Pulmonary artery endothelial cell (primary cell): ENCODE results near the gene SLC35F1. TPM values are rescaled to one million over a fixed set of nuclear protein-coding genes. Genes with fewer than 3 reads are reported as not detected.

Experiments
- DNase-seq: peaks from one replicate; pipeline ENCODE4 v3.0.0-alpha.2; 2011; ENCODE audit warnings: low read depth, low spot score
- total RNA-seq: library from RNA; depleted of rRNA; stranded (reverse); fragments of >200 nt; gene quantifications from 2 replicates; pipeline ENCODE4 v1.2.3, GENCODE V29; 2014

The SLC35F1 gene
- total RNA-seq, 1 donor from 2014 or later: not detected

DNA sequence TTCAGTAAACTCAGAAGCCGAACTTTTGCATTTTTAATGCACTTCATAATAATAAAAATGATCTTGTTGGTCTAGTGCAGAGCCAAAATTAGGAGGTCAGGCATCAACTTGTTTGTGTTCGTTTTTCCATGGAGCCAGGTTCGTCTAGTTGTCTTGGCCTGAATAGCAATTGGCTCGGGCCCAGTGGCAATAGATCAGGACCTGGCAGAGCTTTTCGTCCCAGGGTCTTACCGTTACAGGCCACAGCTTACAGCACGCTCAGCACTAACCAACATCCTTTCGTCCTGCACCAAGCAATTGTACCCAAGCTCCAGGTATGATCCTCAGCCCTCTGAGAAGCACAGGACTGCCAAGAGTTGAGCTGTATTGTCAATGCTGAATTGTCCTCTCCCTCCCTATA, 400.5 kb downstream of the SLC35F1 start:
- DNase-seq: no peak

DNA sequence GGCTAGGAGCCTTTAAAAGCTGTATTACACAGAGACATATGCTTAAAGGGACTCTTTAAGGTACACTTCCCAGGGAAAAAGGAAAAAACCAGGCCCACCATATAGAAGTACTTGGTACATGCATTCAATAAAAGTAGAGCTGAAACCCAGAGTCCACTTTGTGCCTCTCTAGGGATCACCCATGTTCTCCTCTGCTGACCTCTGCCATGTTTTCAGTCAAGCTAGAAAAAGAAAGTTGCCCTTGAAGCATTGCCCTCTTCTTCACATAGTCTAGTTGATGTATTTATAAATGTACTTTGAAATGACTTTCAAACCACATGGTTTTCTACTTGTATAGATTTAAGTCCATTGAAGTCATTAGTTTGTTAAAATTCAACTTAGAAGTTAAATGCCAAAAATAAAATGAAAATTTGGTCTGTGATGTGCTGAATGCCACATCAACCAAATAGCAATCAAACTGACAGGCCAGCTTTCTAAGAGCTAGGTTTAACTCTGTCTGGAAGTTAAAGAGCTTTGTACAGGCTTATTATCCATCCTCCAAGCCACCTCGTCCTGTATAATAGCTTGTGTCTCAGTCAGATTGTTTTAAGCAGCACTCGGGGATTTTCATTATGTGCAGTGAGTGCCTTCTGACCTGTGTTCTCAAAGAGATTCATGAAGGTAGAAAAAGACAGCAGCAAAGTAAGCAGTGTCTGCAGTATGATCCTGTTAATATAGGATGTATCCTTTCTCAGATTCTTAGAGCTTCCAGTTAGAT, 402.5 kb downstream of the SLC35F1 start:
- no peak for DNase-seq

DNA sequence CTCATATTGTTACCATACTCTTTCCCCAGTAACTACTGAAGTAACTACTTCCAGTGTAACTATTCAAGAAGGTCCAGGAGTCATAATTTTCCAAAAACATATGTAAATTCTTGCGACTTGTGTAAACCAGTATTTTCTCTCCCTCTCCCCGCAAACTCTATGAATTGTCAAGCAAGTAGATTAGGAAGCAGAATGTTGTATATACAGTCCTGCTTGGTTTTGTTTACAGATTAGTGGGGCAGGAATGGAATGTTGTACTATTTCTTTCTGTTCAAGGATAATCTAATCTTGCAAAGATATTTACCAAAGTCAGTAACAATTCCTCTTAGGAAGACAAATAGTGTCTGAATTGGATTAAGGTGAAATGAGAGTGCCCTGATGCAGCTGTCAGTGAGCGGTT, 406.1 kb downstream of the SLC35F1 start:
- no peak for DNase-seq

DNA sequence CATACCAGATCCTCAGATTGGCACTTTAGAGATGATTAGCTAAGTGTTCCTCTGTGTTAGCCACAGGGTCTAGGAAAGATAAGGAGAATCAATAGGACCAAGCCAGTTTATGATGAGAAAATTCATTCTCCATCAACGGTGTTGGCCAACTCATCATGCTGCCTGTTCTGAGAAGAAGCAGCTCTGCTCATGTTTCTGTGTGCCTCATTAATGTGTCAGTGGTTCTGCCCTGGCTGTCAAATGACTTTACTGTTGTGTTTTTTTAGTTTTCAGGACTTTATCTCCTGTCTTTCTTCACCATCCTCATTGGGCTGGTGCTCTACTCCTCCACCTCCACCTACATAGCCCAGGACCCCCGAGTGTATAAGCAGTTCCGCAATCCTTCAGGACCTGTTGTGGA, 406.7 kb downstream of the SLC35F1 start:
- DNase-seq: no peak

DNA sequence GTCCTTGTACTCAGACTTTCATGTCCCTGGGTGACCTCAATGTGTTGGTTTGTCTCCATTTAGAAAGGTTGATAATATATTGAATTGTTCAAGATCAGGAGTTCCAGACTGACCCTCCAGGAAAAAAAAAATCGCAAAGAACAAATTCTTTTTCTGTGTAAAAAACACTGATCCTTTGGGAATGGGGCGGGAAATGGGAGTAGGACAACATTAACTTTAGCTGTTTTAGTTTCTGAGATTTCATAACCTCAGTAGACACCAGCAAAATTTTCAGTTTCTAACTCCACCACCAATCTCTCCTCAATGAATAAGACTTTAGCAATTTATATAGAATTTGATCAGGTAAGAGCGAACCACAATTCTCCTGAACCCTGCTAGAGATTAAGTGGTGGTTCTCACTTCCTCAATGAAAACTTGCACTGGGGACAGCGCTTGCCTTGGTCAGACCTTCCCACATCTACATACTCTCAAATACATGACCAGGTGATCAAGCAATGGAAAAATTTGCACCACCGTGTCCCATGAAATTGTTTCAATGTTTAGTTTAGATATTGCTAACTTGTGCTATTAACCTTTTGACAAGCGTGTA, 409.8 kb downstream of the SLC35F1 start:
- no peak for DNase-seq

DNA sequence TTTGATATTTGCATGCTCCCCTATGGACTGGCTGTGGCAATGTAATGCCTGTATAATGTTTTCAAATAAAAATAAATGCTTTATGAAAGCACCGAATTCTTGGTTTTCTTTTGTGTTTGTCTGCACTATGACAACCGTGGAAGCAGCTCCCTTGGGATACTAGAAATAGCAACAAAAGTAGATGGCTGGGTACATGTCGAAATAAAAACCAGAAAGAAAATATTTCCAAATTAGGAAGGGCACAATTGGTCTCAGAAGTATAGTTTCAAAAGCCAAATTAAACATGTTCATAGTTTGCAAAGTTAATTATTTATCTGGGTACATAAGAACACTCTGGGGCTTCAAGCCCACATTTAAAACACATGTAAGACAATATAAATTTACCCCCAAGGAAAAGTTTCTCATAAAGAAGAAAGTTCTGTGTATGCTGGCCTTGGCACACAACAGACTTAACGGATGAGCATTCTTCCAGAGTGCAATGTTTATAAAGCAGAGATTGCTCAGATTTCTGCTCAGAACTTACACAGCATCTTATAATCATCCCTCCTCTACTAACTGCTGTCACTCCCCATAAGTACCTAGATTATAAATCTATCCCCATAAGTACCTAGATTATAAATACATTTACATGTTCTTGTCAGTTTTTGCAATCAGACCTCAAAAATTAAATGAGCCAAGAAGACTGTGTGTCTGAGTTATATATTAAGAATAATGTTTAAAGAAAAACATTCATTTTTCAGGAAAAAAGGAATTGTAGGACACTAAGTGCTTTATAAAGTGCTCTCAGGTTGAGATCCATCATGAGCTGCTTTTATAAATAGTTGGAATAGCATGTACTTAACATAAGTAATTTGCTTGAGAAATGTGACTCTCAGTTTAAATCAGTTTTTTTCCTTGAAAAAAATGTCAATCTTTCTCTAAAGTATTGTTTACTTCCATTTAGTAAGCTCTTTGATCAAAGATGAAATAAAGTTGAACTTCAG, 410.8 kb downstream of the SLC35F1 start:
- DNase-seq: no peak

DNA sequence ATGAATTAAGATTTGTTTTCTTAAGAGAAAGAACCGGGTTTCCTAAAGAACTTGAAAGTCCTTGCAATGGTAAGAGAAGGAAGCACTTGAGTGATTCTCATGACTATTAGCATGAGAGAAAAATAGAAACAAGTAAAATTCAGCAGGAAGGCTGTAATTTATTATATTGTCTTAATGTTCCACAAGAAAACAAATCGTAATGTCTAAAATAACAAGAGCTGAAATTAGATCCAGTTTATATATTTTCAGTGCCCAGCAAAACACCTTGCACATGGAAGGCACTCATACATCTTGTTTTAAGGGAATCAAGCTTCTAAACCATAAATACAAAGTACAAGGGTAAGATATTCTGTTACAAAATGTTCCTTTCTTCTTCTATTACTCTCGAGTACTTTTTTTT, 411.6 kb downstream of the SLC35F1 start:
- DNase-seq: no peak

DNA sequence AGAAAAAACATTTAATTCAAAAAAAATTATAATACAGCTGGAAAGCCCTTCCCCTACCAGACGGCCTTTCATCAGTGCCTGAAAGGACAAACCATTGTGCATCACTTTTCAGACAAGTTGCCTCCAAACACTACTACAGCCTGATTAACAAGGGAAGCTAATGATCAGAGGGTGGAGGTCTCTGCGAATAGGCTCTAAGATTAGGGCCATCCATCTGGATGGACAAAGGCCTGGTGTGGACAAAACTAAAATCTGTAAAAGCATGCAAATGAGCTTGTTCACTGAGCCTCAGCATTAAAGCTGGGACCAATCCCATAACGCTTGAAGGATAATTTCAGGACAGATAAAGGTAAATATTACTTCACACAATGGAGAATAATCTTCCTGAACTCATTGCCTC, 412.4 kb downstream of the SLC35F1 start:
- no peak for DNase-seq

DNA sequence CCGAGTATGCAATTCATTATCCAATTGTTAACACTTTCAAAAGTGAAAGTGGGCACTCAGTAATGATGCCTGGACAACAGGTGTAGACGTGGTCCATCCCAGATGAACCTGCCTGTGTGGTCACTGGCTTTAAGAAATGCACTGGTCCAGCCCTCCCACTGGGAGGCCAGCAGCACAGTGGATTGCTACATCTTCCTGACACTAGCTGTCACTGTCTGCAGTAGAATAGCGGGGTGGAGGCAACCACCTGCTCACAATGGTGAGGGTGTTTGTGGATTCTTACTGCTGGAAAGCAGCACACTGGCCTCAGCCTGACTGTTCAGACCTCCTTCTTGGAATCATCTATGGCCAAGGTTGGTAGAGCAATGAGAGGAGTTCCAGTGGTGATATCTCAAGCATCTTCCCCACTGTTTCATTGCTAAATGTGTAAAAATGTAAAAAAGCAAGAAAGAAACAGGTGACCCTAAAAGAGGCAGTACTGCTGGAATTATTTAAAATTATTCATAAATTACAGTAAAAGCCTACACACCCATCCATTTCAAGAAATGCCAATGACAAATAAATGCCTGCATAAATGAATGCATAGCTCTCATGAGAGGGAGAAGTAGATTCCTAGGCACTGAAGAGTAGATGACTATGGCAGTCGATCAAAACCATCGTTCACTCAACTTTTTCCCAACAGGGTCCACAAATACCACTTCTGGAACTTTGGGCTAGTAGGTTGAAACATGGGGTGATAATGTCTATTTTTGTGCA, 413.0 kb downstream of the SLC35F1 start:
- no peak for DNase-seq

DNA sequence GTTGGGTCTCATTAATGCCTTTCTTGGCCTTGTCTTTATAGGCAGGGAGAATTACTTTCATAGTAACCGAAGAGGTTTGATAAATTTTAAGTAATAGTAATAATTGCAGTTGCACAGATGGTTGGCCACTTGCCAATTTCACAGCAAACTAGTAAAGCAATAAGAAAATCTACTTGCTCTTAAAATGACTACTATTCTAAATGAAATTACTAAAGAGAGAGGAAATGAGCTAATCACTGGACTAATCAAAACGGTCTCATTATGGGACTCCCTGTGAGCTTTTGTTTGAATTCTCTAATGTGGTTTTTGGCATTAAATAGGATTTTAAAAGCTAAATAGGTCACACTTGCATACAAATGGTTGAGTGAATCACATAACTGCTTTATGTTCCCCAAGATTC, 413.6 kb downstream of the SLC35F1 start:
- no peak for DNase-seq

DNA sequence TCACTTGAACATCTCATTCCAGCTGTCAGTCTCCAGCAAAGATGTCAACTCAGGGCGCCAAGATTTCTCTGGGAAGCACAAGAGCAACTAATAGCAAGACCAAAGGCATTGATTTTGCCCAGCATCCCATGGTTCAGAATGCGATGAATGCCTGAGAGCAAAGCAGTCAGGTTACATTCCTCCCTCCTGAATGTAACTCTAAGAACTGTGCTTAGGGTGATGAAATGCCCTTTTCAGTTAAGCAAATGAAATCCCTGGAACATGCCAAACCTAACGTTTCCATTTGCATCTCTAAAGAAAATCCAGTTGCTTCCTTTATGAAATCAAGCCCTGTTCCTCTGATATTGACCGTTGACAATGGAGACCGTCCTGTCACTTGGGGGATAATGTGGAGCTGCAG, 417.1 kb downstream of the SLC35F1 start:
- no peak for DNase-seq

DNA sequence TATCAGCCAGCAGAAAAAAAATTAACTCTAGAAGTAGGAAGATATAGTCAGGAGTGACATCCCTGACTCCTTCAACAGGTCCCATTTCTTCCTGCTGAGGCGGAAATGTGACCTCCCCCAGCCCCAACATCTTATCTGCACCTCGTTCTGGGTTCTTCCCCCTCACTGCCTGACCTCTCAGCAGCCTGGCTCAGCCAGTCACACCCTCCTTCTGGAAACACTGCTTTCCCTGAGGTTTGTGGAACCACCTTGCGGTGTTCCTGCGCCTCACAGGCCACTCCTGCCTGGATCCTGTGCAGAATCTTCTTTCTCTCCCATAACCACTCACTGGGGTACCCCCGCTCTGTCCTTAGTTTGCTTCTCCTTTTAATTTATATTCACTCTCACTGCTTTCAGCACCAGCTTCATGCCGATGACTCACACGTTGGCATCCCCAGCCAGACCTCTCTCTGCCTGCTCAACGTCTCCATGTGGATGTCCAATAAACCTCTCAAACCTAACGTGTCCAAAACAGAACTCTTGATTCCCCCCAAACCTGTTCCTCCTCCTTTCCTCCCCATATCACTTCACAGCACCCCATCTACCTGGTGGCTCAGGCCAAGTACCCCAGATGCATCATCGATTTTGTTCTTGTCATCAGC, 418.3 kb downstream of the SLC35F1 start:
- DNase-seq: no peak

DNA sequence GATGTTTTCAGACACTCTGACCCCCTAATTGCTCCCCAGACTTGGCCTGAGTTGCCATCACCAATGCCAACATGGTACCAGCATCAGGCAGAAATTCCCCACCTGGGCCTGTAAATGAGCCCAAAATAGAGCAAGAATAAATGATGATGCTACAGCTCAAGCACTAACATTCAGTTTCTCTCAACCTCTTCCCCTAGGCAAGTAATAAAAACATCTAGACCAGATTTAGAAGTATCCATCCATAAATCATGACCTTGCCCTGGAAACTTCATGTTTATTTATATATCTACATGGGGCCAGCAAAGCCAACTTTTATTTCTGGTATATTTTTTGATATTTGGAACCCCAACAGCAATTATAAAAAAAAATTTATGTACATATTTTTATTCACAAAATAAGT, 419.6 kb downstream of the SLC35F1 start:
- DNase-seq: no peak

DNA sequence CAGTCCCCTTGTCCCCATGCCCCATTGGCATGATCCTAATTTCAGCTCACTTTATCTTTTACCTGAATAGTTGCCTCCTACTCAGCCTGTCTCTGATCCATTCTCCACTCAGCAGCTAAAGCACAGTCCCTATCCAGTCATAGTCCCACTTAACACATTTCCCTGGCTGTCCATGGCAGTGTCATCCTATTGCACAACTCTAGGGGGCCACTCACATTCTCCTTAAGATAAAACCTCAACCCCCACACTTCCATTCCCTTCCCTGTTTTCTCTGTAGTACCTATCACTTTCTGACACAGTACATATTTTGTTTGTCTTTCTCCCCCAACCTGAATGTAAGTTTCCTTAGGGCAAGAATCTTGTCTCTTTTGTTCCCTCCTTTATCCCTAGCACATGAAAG, 420.2 kb downstream of the SLC35F1 start:
- no peak for DNase-seq

DNA sequence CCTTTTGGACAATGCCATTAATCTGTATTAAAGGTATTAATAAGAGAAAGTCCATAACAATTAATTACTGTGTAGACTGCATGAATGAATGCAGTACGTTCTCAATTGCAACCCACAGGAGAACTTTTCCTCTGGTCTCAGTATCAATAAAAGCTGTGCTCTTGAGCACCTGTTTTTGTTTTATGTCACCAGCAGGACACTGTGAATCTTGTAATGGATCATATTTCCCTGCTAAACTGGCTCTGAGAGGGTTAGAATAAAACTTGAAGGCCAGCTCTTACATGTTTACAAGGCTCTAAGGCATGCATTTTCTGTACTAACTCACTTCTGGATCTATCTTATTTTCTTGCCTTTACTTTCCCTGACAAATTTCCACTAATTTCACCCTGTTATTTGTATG, 426.7 kb downstream of the SLC35F1 start:
- DNase-seq: no peak

DNA sequence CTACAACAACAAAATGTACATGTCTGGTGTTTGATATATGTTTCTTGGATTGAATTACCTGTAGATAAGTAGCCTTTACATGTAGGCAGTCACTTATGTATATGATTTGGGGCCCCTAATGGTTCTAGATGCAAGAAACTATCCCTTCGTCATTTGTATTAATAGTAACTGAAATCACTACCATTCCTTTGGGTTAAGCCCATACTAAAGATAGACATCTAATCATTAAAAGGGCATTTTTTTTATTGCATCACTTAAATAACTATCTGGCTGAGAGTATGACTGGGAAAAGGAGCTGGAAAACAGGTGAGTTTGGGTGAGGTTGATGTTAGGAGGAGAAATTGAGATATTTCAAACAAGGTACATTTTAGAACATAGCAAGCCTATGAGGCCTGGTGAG, 427.6 kb downstream of the SLC35F1 start:
- no peak for DNase-seq

DNA sequence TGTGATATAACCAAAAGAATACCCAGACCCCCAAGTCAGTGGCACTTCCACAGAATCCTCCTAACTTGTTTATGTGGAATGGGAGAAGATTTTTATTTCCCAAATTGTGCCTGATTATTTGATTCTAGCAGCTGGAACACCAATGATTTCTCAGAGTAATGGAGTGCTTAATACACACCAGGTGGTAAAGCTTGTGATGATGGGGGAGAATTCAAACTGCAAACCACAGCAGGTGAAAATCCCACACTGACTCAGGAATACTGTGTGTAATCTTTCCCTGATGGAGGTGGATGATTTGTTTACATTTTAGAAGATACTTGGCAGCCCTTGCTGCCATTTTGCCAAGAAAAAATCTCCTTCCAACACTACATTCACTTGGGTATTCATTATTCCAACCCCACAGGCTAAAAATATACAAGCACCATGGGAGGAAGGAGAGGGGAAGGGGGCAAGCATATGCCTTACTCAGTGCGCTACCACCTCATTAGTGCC, 428.3 kb downstream of the SLC35F1 start:
- DNase-seq: no peak

DNA sequence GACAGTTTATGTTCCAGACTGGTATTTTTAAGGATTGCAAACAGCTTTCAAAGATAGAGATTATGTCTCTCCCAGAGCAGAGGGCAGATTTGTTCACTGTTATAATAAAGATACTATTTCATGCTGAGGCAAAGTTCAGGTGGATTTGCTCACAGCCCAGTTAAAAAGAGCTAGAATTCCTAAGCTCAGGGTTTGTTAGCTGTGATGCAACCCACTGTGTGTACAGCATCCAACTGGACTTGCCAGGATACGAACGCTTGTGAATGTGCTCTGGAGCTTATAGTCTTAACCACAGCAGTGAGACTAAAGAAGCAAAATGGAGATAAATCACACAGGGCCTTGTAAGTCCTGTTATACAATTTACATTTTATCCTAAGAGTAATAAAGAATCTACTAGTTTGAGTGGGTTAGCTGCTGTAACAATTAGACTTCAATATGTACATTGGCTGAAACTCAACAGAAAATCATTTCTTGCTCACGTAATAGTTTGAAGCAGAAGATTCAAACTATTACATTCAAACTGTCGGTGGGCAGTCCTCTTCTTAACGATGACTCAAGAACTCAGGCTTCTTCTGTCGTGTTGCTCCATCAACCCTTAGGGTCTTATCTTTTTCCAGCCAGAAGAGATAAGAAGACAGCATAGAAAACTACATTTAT, 437.1 kb downstream of the SLC35F1 start:
- no peak for DNase-seq

DNA sequence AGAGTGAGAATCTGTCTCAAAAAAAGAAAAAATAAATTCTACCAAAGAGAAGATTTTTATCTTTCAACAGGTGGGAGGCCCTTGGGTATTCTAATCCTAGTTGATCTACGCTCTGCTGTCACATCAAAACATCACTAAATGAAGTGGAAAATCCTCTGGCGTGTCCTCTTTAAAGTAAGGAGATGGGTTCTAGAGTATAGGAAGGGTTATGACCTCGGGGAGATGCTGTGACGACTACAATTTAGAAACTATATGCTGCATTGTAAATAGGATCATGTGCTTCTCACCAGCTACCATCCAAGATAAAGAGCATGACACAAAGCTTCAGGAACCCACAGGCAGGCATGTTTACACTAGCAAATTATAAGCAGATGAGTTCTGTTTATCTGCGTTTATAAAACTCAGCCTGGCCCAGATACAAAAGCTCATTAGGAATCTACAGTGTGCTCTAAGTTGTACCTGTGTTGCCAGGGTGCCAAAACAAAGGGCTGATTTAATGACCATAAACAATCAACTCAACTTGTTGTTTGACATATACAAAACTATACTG, 443.9 kb downstream of the SLC35F1 start:
- DNase-seq: no peak

DNA sequence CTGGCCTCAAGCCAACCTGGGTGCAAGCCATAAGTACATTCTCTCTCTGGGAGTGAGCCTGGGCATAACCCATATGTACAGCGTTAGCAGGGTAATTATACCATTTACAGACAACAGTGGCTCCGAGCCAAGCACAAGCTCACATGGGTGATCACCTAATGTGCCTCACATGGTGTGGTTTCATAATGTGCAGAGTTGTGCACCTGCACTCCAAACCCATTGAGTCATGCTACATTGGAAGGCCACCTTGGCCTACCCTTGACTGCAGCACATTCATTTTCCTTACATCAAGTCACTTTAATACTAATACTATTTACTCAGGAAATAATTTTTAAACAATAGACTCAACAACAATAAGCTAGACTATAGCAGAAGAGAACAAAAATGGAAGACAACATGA, 446.5 kb downstream of the SLC35F1 start:
- no peak for DNase-seq
